ENCODE data around the gene PITPNB.
A peak's percentile ranks its signal among the peaks of the same experiment; 100 is the strongest.

PITPNB gene

DNA sequence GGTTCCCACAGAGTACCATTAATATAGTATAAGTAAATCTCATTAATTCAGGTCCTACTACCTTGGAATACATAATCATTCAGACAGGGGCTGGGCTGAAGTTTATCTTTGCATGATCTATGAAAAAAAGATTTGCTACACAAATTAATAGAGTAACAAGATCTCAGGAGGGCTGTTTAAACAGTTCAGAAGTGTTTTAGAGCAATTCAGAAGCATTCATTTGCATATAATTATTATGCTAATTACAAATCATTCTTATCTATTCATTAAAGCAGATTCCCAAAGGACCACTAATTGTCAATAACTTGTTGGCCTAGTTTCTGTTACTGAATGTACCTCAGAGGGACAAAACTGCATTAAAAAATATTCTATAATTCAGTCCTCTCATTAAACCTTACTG, 40.5 kb downstream of the PITPNB start:
- DNase-seq, result no peak

- no peak for DNase-seq
Measured at GRCh38 chr22:27877501-27877900, 41.6 kb downstream of the PITPNB start.

DNA sequence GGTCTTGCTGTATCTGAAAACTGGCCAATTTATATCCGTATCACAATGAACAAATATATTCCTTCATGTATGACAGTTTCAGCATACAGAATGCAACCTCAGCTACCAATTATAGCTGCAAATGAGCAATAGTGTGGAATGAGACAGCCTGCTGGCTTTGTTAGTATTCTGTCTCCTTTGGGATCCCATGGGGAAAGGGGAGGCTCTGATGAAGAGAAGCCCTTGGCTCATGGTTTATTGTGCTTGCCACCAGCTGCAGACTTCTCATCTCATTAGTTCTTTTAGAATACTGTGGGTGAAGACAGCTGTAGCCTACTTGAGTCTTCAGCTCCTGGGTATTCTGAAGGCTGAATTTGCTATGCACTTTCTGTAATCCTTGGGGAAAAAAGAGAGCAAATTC, 42.4 kb downstream of the PITPNB start:
- DNase-seq, result no peak

DNA sequence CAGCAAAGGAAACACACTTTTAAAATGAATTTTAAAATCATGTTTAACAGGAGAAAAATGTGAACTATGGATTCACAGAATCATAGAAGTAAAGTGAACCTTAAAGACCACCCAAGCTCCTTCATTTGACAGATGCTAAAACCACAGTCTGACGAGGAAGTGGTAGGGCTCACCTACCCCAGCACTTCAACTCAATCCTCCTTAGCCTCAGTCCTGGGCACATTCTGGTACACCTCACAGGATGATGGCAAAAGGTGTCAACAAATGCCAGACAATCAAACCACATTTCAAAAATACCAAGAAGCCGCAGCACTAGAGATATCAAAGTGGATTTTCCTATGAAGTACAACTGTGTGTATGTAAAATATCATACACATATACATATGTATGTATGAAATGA, 43.1 kb downstream of the PITPNB start:
- DNase-seq, result peak; percentile 39

DNA sequence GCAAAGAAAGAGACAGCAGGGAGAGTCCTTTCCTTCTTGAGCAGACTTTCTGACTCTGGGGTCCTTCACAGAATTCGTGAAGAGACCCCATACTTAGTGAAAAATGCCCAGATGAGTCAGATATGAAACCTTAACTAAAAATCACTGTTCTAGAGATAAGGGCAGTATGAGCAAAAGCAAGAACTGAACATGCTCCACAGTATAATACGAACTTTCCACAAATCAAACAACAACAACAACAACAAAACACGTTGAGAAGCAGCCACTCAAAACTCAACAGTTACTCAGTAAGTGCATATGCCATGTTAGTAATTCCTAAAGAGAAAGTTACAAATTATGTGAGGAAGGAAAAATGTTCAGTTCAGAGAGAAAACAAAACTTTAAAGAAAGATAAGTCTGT, 44.3 kb downstream of the PITPNB start:
- DNase-seq, result no peak

DNA sequence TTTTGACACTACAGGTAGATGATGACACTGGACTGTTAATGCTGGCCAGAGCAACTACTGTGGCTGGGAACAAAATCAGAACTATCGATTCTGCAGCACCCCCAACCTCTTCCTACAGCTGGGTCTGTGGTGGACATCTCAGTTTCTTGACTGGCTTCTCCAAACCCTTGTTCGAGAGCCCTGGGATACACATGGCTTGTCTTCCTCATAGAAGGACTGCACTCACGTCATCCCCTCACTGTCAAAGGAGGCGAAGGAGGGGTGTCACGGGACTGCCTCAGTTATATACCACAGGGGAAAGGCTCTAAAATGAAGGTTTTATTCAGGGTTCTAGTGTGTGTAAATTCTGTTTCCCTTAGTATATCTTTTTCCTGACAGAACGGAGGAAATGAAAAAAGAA, 44.9 kb downstream of the PITPNB start:
- DNase-seq, result no peak

DNA sequence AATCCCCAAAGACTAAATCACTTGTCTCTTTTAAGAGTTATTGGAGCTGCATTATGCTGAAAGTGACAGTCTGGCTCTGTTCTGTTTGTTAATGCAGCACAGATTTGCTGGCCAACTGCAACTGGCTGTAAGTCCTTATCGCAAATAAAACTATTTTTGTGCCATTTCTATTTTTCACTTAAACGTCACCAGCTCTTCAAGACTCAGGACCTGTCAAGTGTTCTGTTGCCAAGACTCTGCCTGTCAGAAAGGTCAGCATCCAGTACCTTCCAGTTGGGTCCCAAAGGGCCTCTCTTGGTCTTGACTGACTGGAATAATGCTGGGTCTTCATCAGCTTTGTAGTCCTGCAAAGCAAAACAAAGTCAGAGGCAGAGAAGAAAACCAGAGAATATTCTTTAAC, 45.6 kb downstream of the PITPNB start:
- DNase-seq, result no peak

DNA sequence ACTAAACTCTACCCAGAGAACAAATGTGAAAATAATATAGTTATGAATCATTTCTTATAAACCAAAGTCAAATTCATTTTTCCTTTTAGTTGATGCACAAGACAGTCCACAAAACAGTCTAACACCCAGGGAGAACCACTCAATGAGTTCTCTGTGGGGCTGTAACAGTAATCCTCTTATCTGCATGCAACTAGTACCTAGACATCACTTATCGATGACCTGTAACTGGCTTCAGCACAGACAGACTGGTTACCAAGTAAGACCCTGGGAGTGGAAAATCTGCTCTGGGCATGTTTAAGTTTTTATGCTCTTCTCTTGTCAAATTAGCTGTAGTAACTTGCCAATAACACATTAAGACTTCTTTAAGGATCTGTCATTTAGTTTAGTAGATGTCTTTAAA, 46.6 kb downstream of the PITPNB start:
- DNase-seq, result no peak

GRCh38 chr22:27871306-27872014, 47.6 kb downstream of the PITPNB start:
- no peak for DNase-seq

DNA sequence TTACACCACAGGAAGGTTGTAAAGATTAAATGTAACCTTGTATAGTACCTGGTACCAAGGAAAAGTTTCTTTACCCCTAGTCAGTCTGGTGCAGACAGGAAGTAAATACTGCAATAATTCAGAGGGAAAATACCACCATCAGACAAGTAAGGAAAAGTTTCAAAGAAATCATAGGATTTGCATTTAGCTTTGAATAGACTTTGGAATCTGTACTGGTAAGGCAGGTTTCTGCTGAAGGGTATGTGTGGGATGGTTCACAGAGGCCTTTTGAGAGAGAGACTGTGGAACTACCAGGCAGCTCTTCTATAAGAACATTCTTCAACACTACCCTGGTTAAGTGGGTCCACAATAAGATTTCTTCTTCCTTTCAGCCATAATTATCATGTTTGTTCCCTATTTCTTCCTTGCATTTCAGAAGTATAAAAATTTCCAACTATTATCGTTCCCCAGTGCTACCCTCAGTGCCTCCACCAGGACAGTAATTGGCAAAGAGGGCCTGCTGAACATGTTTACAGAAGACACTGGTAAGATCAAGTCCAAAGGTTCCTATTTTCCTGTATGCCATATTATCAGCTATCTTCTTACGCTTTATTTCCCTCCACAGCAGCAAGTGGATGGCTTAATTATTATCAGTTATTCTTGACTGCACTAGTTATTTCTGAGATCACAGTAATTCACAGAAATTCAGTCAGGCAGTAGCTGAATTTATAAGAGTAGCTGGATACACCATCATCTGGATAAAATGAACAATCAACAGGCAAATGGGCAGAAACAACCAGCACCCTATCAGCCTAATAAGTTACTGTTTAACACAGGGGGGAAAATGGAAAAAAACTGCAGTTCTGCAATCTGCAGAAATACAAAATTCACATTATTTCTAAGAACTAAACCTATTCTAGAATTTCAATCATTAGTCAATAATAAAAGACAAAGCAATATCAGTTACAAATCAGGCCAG, 48.5 kb downstream of the PITPNB start:
- no peak for DNase-seq

GRCh38 chr22:27868732-27869282, 50.2 kb downstream of the PITPNB start:
- no peak for DNase-seq

GRCh38 chr22:27867953-27868731, 50.9 kb downstream of the PITPNB start:
- DNase-seq, result no peak

- no peak for DNase-seq
Measured at GRCh38 chr22:27867085-27867952, 51.7 kb downstream of the PITPNB start.

DNA sequence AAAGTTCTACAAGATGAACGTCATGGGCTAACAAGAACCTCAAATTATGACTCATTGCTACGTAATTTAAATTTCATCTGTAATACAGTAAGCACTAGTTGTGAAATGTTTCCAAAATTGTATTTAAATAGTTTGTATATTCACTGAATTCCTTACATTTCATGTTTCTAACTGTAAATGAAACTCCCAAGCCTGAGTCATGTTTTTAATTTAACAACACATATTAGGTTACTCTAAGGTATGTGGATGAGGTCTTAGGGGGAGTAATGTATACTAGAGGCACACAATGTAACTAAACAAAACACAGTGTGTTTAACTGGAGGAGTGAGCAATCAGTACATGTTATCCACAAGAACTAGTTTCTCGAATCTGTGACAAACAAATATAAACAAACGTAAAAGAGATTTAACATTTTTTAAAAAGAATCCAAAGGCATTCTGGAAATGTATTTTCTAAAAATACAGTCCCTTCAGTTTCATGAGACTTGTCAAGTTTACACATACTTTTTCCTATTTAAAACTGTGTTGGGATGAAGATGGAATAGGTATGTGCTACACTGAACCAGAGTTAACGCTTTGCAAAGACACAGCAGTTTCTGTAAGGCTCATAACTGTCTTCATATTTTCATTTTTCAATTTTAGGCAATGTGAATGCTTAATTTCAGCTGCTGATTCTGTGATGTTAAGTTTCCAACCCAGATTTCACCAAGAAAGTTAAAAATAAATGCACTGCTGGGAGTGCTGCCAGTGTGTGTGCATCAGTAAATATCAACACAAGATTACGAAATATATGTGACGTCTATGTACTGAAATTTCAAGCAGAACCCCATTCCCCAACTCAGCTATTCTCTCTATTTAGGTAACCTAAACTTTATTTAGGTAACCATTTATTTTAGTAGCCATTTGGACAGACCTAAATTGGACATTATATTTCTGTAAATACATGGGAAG, 52.6 kb downstream of the PITPNB start:
- DNase-seq, result no peak

DNA sequence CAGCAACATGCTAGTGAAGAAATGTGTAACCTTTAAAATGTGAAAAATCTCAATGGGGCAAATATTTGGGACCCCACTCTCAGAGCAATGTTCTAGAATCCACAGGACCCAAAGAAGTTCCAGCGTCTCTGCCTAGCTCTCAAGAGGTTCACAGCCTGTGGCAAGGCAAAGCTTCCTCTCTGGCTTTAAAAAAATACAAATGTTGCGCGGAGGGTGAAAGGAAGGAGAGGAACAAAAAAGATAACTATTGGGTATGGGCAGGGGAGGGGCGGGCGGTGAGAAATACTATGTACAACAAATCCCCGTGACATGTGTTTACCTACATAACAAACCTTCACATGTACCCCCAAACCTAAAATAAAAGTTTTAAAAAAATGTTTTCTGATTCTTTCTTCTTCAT, 53.6 kb downstream of the PITPNB start:
- no peak for DNase-seq

GRCh38 chr22:27863556-27863955, 55.5 kb downstream of the PITPNB start:
- no peak for DNase-seq

GRCh38 chr22:27863001-27863400, 56.1 kb downstream of the PITPNB start:
- DNase-seq, result no peak

- no peak for DNase-seq
Measured at GRCh38 chr22:27859336-27859735, 59.7 kb downstream of the PITPNB start.

DNA sequence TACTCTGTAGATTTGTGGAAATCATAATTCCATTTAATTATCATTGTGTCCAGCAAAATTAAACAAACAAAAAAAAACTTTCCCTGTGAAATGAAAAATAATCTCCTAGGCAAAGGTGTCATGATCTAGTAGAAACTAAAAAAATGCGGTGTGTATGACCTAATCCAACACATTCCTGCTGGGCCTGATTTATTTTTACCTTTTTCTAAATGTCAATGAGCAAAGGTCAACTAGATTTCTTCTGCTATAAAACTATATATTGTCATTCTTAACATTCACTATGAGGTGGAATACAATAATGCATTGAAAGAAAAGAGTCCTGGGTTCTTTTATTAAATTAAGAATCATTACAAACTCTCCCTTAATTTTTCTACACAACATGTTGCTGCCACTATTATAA, 60.4 kb downstream of the PITPNB start:
- no peak for DNase-seq

DNA sequence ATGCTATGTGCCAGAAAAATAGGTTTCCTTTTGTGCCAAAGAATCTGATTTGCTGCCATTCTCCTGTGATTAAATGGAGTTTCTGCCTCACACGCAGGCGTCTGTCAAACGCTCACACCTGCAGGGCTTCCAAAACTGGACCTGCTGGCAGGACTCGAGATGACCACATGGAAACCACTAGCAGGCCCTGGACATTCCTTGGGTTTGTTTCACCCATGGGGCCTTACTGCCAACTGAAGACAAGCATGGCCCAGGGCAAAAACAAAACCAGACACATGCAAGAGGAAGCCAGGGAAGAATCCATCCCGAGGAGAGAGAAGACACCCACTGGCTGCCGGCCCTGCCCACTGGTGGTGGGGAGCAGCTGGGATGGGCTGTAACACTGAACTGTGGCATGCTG, 61.6 kb downstream of the PITPNB start:
- no peak for DNase-seq

DNA sequence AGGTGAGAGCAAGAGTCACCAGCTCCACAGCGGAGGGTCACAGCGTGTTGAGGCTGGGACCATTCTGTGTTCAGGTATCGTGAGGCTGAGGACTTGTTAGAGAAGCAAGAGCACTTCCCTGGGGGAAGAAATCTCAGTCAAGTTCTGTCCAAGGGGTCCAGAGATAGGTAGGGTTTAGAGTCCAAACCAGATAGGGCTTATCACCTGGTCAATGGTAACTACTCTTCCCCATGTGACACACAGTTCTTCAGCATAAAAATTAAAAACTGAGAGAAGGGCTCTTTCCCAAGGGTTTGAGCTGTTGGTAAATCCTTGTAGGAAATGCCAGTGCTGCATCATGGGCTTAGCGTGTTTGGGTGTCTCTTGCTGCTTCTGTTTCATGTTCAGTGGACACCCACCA, 62.7 kb downstream of the PITPNB start:
- DNase-seq, result no peak

All from CD4-positive, alpha-beta T cell treated with Interleukin-17A for 1 hour (primary cell).